Caco-2 (cell line): ENCODE measurements around the gene FARP1. TPM values are rescaled to one million over a fixed set of nuclear protein-coding genes. Genes with fewer than 3 reads are reported as not detected.

Experiments used
- BruUV-seq: library from RNA; stranded (reverse); fragments of 400-500 nt; replicated peaks from 2 replicates; lab custom pipeline; 2021; lab: Mats Ljungman, UMichigan
- CTCF ChIA-PET: fragments of 300-600 bp; sonication (Branson Sonifier 250); formaldehyde crosslinking; loops from one replicate; lab custom pipeline; 2022; ENCODE audit warnings: antibody characterized with exemption; lab: Charles Lee
- POLR2A ChIA-PET: fragments of 300-600 bp; sonication (Branson Sonifier 250); formaldehyde crosslinking; loops from one replicate; lab custom pipeline; 2022; ENCODE audit warnings: antibody characterized with exemption; lab: Charles Lee
- DNase-seq, 2 experiments: peaks; one replicate each; pipeline versions ENCODE4 v3.0.0 to v3.0.0-alpha.2; 2020 to 2022
- H3K27me3 ChIP-seq: replicated peaks from 2 replicates; pipeline ENCODE4 v1.6.0; 2011; ENCODE audit warnings: low read length; ENCODE audit not compliant: control insufficient read depth, insufficient read depth
- H3K36me3 ChIP-seq: 2 replicates; pipeline ENCODE4 v1.5.1; 2011; ENCODE audit warnings: low read length; ENCODE audit not compliant: control insufficient read depth, insufficient read depth
- H3K4me1 ChIP-seq: fragments of 250-450 bp; sonication (Bioruptor Pico); 2 replicates; pipeline ENCODE4 v1.5.1; 2020; ENCODE audit warnings: mild to moderate bottlenecking
- H3K4me3 ChIP-seq: 2 replicates; pipeline ENCODE4 v1.5.1; 2011; ENCODE audit warnings: low read depth, mild to moderate bottlenecking, control low read depth, low read length
- H3K9me3 ChIP-seq: fragments of 250-450 bp; sonication (Bioruptor Pico); 2 replicates; pipeline ENCODE4 v1.5.1; 2020; ENCODE audit warnings: mild to moderate bottlenecking, moderate library complexity
- H3K27ac Mint-ChIP-seq: one replicate; pipeline ENCODE4 v1.8.0; 2022; ENCODE audit warnings: mixed read lengths; ENCODE audit not compliant: unreplicated experiment
- H3K27me3 Mint-ChIP-seq: one replicate; pipeline ENCODE4 v1.8.0; 2022; ENCODE audit warnings: mixed read lengths; ENCODE audit not compliant: insufficient read depth, unreplicated experiment
- H3K36me3 Mint-ChIP-seq: one replicate; pipeline ENCODE4 v1.8.0; 2022; ENCODE audit warnings: mild to moderate bottlenecking, mixed read lengths; ENCODE audit not compliant: insufficient read depth, unreplicated experiment
- H3K4me1 Mint-ChIP-seq: one replicate; pipeline ENCODE4 v1.8.0; 2022; ENCODE audit warnings: low read depth, mixed read lengths; ENCODE audit not compliant: unreplicated experiment
- H3K4me3 Mint-ChIP-seq: one replicate; pipeline ENCODE4 v1.8.0; 2022; ENCODE audit warnings: mild to moderate bottlenecking, moderate library complexity, mixed read lengths; ENCODE audit not compliant: unreplicated experiment
- H3K9me3 Mint-ChIP-seq: one replicate; pipeline ENCODE4 v1.8.0; 2022; ENCODE audit warnings: mixed read lengths; ENCODE audit not compliant: unreplicated experiment
- intact Hi-C: fragments of 100-400 bp; cut with micrococcal nuclease; formaldehyde crosslinking; loops from one replicate; pipeline ENCODE4 v1.10.0; 2022; ENCODE audit not compliant: unreplicated experiment
- total RNA-seq: library from RNA; stranded (reverse); gene quantifications from 2 replicates; pipeline ENCODE4 v1.2.3, GENCODE V29; 2022
- TF ChIP-seq, protein P1 (sequence below), 2 experiments: fragments of 200-600 bp in 1 of 2; IDR thresholded peaks; 1 replicate in 1 of 2; 2 replicates in 1 of 2; pipeline versions ENCODE4 v1.5.1 to v1.8.0; 2011 to 2022; ENCODE audit warnings: antibody characterized with exemption in 1 of 2, control low read depth in 1 of 2, inconsistent platforms in 1 of 2, low read depth in 1 of 2, low read length in 1 of 2, mild to moderate bottlenecking in 1 of 2, moderate library complexity in 1 of 2; ENCODE audit not compliant: insufficient read depth in 1 of 2, severe bottlenecking in 1 of 2, unreplicated experiment in 1 of 2

The FARP1 gene
- total RNA-seq, 1 experiment from 2014 or later: 189 TPM

DNA sequence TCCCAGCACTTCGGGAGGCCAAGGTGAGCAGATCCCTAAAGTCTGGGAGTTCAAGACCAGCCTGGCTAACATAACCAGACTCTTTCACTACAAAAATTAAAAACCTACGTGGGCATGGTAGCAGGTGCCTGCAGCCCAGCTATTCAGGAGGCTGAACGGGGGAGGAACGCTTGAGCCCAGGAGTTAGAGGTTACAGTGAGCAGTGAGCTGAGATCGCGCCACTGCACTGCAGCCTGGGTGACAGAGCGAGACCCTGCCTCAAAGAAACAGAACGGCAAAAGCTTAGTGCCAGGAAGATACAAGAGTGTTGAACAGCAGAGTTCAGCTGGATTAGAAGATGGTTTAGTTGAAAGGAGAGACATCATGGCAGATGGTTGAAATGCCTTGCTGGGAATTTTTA is 58.3 kb downstream of the FARP1 start:
- intact Hi-C loops: no loop called here
- ChIA-PET POLR2A (no interaction called here), CTCF (no interaction called here)
- H3K9me3 ChIP-seq: peaks cover 12% of the 10 kb centered on the region; the same call in 1 of the 2 replicates
- H3K36me3 ChIP-seq: no peaks in the 10 kb centered on the region; the same call in none of the 2 replicates
- Mint-ChIP-seq H3K27ac (peak overlapping the region; percentile 14), H3K36me3 (peaks cover 31% of the 10 kb centered on the region), H3K9me3 (peaks cover 15% of the 10 kb centered on the region), H3K27me3 (no peaks in the 10 kb centered on the region), H3K4me1 (peaks cover 36% of the 10 kb centered on the region), H3K4me3 (no peak overlapping the region)
- no TSS peak for BruUV-seq
- no peaks in the 10 kb centered on the region for H3K27me3 ChIP-seq
- no peak overlapping the region for H3K4me3 ChIP-seq
- no peak for DNase-seq
- H3K4me1 ChIP-seq: peaks cover 18% of the 10 kb centered on the region
- TF ChIP-seq, protein P1, sequence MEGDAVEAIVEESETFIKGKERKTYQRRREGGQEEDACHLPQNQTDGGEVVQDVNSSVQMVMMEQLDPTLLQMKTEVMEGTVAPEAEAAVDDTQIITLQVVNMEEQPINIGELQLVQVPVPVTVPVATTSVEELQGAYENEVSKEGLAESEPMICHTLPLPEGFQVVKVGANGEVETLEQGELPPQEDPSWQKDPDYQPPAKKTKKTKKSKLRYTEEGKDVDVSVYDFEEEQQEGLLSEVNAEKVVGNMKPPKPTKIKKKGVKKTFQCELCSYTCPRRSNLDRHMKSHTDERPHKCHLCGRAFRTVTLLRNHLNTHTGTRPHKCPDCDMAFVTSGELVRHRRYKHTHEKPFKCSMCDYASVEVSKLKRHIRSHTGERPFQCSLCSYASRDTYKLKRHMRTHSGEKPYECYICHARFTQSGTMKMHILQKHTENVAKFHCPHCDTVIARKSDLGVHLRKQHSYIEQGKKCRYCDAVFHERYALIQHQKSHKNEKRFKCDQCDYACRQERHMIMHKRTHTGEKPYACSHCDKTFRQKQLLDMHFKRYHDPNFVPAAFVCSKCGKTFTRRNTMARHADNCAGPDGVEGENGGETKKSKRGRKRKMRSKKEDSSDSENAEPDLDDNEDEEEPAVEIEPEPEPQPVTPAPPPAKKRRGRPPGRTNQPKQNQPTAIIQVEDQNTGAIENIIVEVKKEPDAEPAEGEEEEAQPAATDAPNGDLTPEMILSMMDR (IDR thresholded peaks at IDR 0.05; ENCODE audit: insufficient read depth in 1 of 2, low read depth in 1 of 2, low read length in 1 of 2, severe bottlenecking in 1 of 2, unreplicated experiment in 1 of 2): no peak

DNA sequence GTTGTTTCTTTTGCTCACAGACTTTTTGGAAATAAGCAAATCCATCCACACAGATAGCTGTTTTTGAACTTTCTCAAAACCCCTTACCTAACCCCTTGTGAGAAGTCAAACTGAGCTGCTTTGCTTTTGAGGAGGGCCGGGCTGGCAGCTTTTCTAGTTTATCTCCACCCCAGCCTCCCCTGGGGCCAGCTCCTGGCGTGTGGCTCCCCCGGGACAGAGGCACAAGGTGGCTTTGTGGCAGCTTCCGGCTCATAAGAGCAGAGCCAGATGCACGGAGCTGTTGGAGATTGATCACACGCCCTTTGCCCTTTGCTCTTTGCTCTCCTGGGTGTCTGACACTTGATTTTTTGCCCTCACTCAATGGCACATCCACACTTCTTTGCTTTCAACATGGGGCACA is 59.1 kb downstream of the FARP1 start:
- DNase-seq: peak in 1 of 2 experiments; percentile 7
- CTCF ChIA-PET: no interaction called here
- Histone ChIP-seq H3K27me3 (no peaks in the 10 kb centered on the region), H3K36me3 (no peaks in the 10 kb centered on the region; the same call in none of the 2 replicates), H3K9me3 (peaks cover 12% of the 10 kb centered on the region; the same call in 1 of the 2 replicates), H3K4me3 (no peak overlapping the region), H3K4me1 (peaks cover 18% of the 10 kb centered on the region)
- no peaks in the 10 kb centered on the region for H3K27me3 Mint-ChIP-seq
- BruUV-seq: no TSS peak
- no peak overlapping the region for H3K4me3 Mint-ChIP-seq
- H3K9me3 Mint-ChIP-seq: peaks cover 23% of the 10 kb centered on the region
- POLR2A ChIA-PET: no interaction called here
- TF ChIP-seq, protein P1 (IDR thresholded peaks at IDR 0.05; ENCODE audit: insufficient read depth in 1 of 2, low read depth in 1 of 2, low read length in 1 of 2, severe bottlenecking in 1 of 2, unreplicated experiment in 1 of 2): no peak
- peak overlapping the region; percentile 47 for H3K27ac Mint-ChIP-seq
- intact Hi-C loops: no loop called here
- peaks cover 42% of the 10 kb centered on the region for H3K4me1 Mint-ChIP-seq
- peaks cover 34% of the 10 kb centered on the region for H3K36me3 Mint-ChIP-seq

DNA sequence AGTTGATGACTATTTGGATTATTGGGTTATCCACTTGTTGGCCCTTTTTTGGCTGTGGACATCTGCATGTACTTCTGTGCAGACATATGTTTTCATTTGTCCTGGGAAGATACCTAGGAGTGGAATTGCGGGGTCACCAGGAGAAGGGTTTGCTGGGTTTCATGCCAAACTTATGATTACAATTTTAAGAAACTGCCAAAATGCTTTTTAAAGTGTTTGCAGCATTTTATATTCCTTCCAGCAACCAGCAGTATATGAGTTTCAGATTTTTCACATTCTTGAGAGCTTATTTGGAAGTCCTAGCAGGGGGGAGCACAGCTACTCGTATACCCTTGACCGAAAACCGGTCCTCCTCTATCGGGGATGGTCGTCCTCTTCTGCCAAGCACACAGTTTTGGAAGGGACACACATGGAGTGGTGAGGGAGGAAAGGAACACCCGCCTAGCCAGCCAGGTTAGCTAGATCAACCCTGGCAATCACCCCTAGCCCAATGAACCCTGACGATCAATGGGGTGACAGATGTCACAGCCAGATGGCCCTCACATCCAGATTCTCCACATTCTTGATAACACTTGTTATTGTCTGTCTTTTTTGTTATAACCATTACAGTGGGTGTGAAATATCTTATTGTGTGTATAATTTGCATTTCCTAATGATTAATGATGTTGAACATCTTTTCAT is 60.9 kb downstream of the FARP1 start:
- no TSS peak for BruUV-seq
- peaks cover 53% of the 10 kb centered on the region for H3K4me1 Mint-ChIP-seq

More for the DNA sequence above, 60.9 kb downstream of the FARP1 start:
- Mint-ChIP-seq H3K27ac (no peak overlapping the region), H3K4me3 (no peak overlapping the region), H3K36me3 (peaks cover 37% of the 10 kb centered on the region), H3K27me3 (no peaks in the 10 kb centered on the region), H3K9me3 (peaks cover 25% of the 10 kb centered on the region)
- H3K4me3 ChIP-seq: no peak overlapping the region
- peaks cover 12% of the 10 kb centered on the region; the same call in 1 of the 2 replicates for H3K9me3 ChIP-seq
- no peaks in the 10 kb centered on the region for H3K27me3 ChIP-seq
- peaks cover 10% of the 10 kb centered on the region for H3K4me1 ChIP-seq
- intact Hi-C loops: no loop called here
- TF ChIP-seq, protein P1 (IDR thresholded peaks at IDR 0.05; ENCODE audit: insufficient read depth in 1 of 2, low read depth in 1 of 2, low read length in 1 of 2, severe bottlenecking in 1 of 2, unreplicated experiment in 1 of 2): no peak
- ChIA-PET CTCF (no interaction called here), POLR2A (no interaction called here)
- DNase-seq: no peak
- H3K36me3 ChIP-seq: no peaks in the 10 kb centered on the region; the same call in none of the 2 replicates
